Caco-2 (cell line): ENCODE data around the gene CRABP2. TPM values are rescaled to one million over a fixed set of nuclear protein-coding genes. Genes with fewer than 3 reads are reported as not detected.

ENCODE experiments used
- BruUV-seq: library from RNA; stranded (reverse); fragments of 400-500 nt; replicated peaks from 2 replicates; lab custom pipeline; 2021; lab: Mats Ljungman, UMichigan
- CTCF ChIA-PET: fragments of 300-600 bp; sonication (Branson Sonifier 250); formaldehyde crosslinking; loops from one replicate; lab custom pipeline; 2022; ENCODE audit warnings: antibody characterized with exemption; lab: Charles Lee
- POLR2A ChIA-PET: fragments of 300-600 bp; sonication (Branson Sonifier 250); formaldehyde crosslinking; loops from one replicate; lab custom pipeline; 2022; ENCODE audit warnings: antibody characterized with exemption; lab: Charles Lee
- DNase-seq, 2 experiments: peaks; one replicate each; pipeline versions ENCODE4 v3.0.0 to v3.0.0-alpha.2; 2020 to 2022
- H3K27me3 ChIP-seq: replicated peaks from 2 replicates; pipeline ENCODE4 v1.6.0; 2011; ENCODE audit warnings: low read length; ENCODE audit not compliant: control insufficient read depth, insufficient read depth
- H3K36me3 ChIP-seq: 2 replicates; pipeline ENCODE4 v1.5.1; 2011; ENCODE audit warnings: low read length; ENCODE audit not compliant: control insufficient read depth, insufficient read depth
- H3K4me1 ChIP-seq: fragments of 250-450 bp; sonication (Bioruptor Pico); 2 replicates; pipeline ENCODE4 v1.5.1; 2020; ENCODE audit warnings: mild to moderate bottlenecking
- H3K4me3 ChIP-seq: 2 replicates; pipeline ENCODE4 v1.5.1; 2011; ENCODE audit warnings: low read depth, mild to moderate bottlenecking, control low read depth, low read length
- H3K9me3 ChIP-seq: fragments of 250-450 bp; sonication (Bioruptor Pico); 2 replicates; pipeline ENCODE4 v1.5.1; 2020; ENCODE audit warnings: mild to moderate bottlenecking, moderate library complexity
- H3K27ac Mint-ChIP-seq: one replicate; pipeline ENCODE4 v1.8.0; 2022; ENCODE audit warnings: mixed read lengths; ENCODE audit not compliant: unreplicated experiment
- H3K27me3 Mint-ChIP-seq: one replicate; pipeline ENCODE4 v1.8.0; 2022; ENCODE audit warnings: mixed read lengths; ENCODE audit not compliant: insufficient read depth, unreplicated experiment
- H3K36me3 Mint-ChIP-seq: one replicate; pipeline ENCODE4 v1.8.0; 2022; ENCODE audit warnings: mild to moderate bottlenecking, mixed read lengths; ENCODE audit not compliant: insufficient read depth, unreplicated experiment
- H3K4me1 Mint-ChIP-seq: one replicate; pipeline ENCODE4 v1.8.0; 2022; ENCODE audit warnings: low read depth, mixed read lengths; ENCODE audit not compliant: unreplicated experiment
- H3K4me3 Mint-ChIP-seq: one replicate; pipeline ENCODE4 v1.8.0; 2022; ENCODE audit warnings: mild to moderate bottlenecking, moderate library complexity, mixed read lengths; ENCODE audit not compliant: unreplicated experiment
- H3K9me3 Mint-ChIP-seq: one replicate; pipeline ENCODE4 v1.8.0; 2022; ENCODE audit warnings: mixed read lengths; ENCODE audit not compliant: unreplicated experiment
- CTCF ChIP-seq, 2 experiments: fragments of 200-600 bp in 1 of 2; IDR thresholded peaks; 1 replicate in 1 of 2; 2 replicates in 1 of 2; pipeline versions ENCODE4 v1.5.1 to v1.8.0; 2011 to 2022; ENCODE audit warnings: antibody characterized with exemption in 1 of 2, control low read depth in 1 of 2, inconsistent platforms in 1 of 2, low read depth in 1 of 2, low read length in 1 of 2, mild to moderate bottlenecking in 1 of 2, moderate library complexity in 1 of 2; ENCODE audit not compliant: insufficient read depth in 1 of 2, severe bottlenecking in 1 of 2, unreplicated experiment in 1 of 2
- intact Hi-C: fragments of 100-400 bp; cut with micrococcal nuclease; formaldehyde crosslinking; loops from one replicate; pipeline ENCODE4 v1.10.0; 2022; ENCODE audit not compliant: unreplicated experiment
- total RNA-seq: library from RNA; stranded (reverse); gene quantifications from 2 replicates; pipeline ENCODE4 v1.2.3, GENCODE V29; 2022

Gene CRABP2
- total RNA-seq, 1 experiment from 2014 or later, result 27.1 TPM

GRCh38 chr1:156750711-156751450 is 45.5 kb upstream of the CRABP2 start:
- Mint-ChIP-seq H3K4me3 (peak overlapping the region; percentile 79), H3K27ac (peak overlapping the region; percentile 100), H3K27me3 (no peaks in the 10 kb centered on the region), H3K9me3 (no peaks in the 10 kb centered on the region), H3K4me1 (peaks cover 25% of the 10 kb centered on the region), H3K36me3 (peaks cover 34% of the 10 kb centered on the region)
- CTCF ChIA-PET, result interaction anchor here (0.6 to 2.5 kb wide), 7 partner anchors 9 to 63 kb away, joined by 3 to 24 read pairs (median 4); partner anchors contain the start of genes ISG20L2, METTL25B and MRPL24
- Histone ChIP-seq H3K36me3 (peaks cover 3% of the 10 kb centered on the region), H3K27me3 (no peaks in the 10 kb centered on the region), H3K9me3 (no peaks in the 10 kb centered on the region), H3K4me3 (peak overlapping the region; percentile 55), H3K4me1 (peaks cover 40% of the 10 kb centered on the region)
- TF ChIP-seq CTCF (IDR thresholded peaks at IDR 0.05; ENCODE audit: insufficient read depth in 1 of 2, low read depth in 1 of 2, low read length in 1 of 2, severe bottlenecking in 1 of 2, unreplicated experiment in 1 of 2), result no peak
- POLR2A ChIA-PET, result interaction anchor here (0.6 to 3.3 kb wide), 8 partner anchors 10 to 438 kb away, joined by 3 to 74 read pairs (median 4); partner anchors contain the start of genes ISG20L2, METTL25B, MRPL24 and PRCC
- no TSS peak for BruUV-seq
- intact Hi-C loops, result loop anchor here (1.0 kb wide), 2 partner anchors 16 to 23 kb away; partner anchors contain the start of genes ISG20L2, METTL25B and PRCC
- peak in 1 of 2 experiments; percentile 77 for DNase-seq

GRCh38 chr1:156750191-156750672 is 44.8 kb upstream of the CRABP2 start:
- Histone ChIP-seq H3K9me3 (no peaks in the 10 kb centered on the region), H3K27me3 (no peaks in the 10 kb centered on the region), H3K4me3 (peak overlapping the region; percentile 55), H3K36me3 (peaks cover 7% of the 10 kb centered on the region), H3K4me1 (peaks cover 44% of the 10 kb centered on the region)
- Mint-ChIP-seq H3K9me3 (no peaks in the 10 kb centered on the region), H3K4me3 (peak overlapping the region; percentile 79), H3K4me1 (peaks cover 29% of the 10 kb centered on the region), H3K36me3 (peaks cover 40% of the 10 kb centered on the region), H3K27ac (peak overlapping the region; percentile 100), H3K27me3 (no peaks in the 10 kb centered on the region)
- no TSS peak for BruUV-seq
- no peak for TF ChIP-seq CTCF (IDR thresholded peaks at IDR 0.05; ENCODE audit: insufficient read depth in 1 of 2, low read depth in 1 of 2, low read length in 1 of 2, severe bottlenecking in 1 of 2, unreplicated experiment in 1 of 2)
- CTCF ChIA-PET, result interaction anchor here (0.7 to 1.3 kb wide), 2 partner anchors 22 to 24 kb away, joined by 4 read pairs; partner anchors contain the start of genes ISG20L2 and METTL25B
- POLR2A ChIA-PET, result interaction anchor here (0.5 to 3.3 kb wide), 4 partner anchors 9 to 23 kb away, joined by 6 to 74 read pairs (median 20); partner anchors contain the start of genes ISG20L2, METTL25B and MRPL24
- intact Hi-C loops, result no loop called here
- DNase-seq, result peak in 1 of 2 experiments; percentile 46

GRCh38 chr1:156749419-156750118 is 44.2 kb upstream of the CRABP2 start:
- no peaks in the 10 kb centered on the region for H3K27me3 ChIP-seq
- Mint-ChIP-seq H3K9me3 (no peaks in the 10 kb centered on the region), H3K27ac (peak overlapping the region; percentile 100), H3K27me3 (no peaks in the 10 kb centered on the region), H3K4me3 (peak overlapping the region; percentile 79), H3K36me3 (peaks cover 47% of the 10 kb centered on the region), H3K4me1 (peaks cover 29% of the 10 kb centered on the region)
- CTCF ChIA-PET, result interaction anchor here (0.7 kb wide), 1 partner anchor 24 kb away, joined by 4 read pairs; no protein-coding TSS in a partner anchor
- H3K4me3 ChIP-seq, result peak overlapping the region; percentile 55
- peaks cover 44% of the 10 kb centered on the region for H3K4me1 ChIP-seq
- H3K36me3 ChIP-seq, result peaks cover 10% of the 10 kb centered on the region
- intact Hi-C loops, result no loop called here
- no peak for DNase-seq
- TF ChIP-seq CTCF (IDR thresholded peaks at IDR 0.05; ENCODE audit: insufficient read depth in 1 of 2, low read depth in 1 of 2, low read length in 1 of 2, severe bottlenecking in 1 of 2, unreplicated experiment in 1 of 2), result no peak
- BruUV-seq, result no TSS peak
- POLR2A ChIA-PET, result interaction anchor here (0.5 to 1.0 kb wide), 2 partner anchors 9 to 14 kb away, joined by 6 to 7 read pairs; partner anchors contain the start of gene MRPL24
- no peaks in the 10 kb centered on the region for H3K9me3 ChIP-seq
